HT1080 (cell line): ENCODE measurements around the gene LYZL4. TPM values are rescaled to one million over a fixed set of nuclear protein-coding genes. Genes with fewer than 3 reads are reported as not detected.

ENCODE experiments used
- DNase-seq: peaks from one replicate; pipeline ENCODE4 v3.0.0-alpha.2; 2015; ENCODE audit warnings: low read depth
- total RNA-seq: library from RNA; depleted of rRNA; stranded (reverse); fragments of >200 nt; shearing (Covaris generic); gene quantifications from 2 replicates; pipeline ENCODE4 v1.2.3, GENCODE V29; 2014

Gene LYZL4
- total RNA-seq, 1 experiment from 2014 or later: not detected

DNA sequence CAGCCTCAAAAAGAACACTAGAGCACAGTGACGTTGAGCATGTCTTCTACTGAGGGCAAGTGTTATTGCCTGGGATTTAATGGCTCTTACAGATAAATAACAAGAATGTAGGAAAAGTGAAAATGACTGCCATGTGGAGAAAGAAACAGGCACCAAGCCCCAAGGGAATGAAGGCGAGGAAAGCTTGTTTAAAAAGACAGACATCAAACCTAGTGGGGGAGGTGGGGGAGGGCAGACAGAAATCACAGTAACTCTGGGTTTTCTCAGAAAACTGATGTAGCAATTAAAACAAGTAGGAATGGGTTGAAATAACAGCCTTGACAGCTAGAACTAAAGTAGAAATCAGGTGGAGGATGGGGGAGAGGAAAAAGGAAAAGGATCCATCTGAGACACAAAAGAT, 18.4 kb upstream of the LYZL4 start:
- no peak for DNase-seq

DNA sequence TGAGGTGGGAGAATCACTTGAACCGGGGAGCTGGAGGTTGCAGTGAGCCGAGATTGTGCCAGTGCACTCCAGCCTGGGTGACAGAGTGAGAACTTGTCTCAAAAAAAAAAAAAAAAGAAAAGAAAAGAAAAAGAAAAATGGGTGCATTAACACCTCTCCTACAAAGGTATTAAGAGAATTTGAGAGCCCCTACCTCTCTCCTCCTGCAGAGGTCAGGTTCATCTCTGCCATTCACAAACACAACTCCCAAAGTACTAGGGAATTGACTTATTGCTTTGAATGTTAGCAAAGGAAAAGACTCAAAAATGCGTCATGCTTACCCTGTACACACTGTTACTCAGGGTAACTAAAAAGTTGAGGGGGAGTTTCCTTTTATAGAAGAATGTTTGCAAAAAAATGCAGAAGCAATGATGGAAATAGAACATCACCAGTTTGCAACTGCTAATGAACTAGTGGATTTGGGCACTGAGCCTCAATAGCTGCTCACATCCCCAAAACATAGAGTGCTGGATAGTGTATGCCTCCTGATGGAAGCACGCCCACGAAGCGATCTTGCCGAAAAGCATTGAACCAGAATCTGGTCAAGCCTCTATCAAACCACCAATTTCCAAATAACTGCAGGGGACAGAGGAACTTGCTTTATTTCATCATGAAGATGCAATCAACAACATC, 15.5 kb upstream of the LYZL4 start:
- no peak for DNase-seq

DNA sequence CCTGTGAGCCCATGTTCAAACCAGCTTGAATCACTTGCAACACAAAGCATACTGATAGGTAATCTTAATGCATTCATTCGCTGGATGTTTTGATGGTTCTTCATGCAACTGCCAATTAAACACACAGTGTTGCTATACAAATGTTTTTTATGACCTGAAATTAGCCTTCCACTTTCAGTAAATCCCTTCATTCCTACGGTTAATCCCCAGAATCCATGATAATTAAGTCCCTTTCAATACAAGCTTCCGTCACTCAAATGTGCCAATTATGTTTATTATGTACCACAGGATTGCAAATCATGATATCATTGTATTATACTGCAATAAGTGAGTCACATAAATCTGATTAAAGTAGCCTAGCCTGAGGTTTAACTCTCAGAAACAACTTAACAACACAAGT, 14.5 kb upstream of the LYZL4 start:
- DNase-seq: no peak

DNA sequence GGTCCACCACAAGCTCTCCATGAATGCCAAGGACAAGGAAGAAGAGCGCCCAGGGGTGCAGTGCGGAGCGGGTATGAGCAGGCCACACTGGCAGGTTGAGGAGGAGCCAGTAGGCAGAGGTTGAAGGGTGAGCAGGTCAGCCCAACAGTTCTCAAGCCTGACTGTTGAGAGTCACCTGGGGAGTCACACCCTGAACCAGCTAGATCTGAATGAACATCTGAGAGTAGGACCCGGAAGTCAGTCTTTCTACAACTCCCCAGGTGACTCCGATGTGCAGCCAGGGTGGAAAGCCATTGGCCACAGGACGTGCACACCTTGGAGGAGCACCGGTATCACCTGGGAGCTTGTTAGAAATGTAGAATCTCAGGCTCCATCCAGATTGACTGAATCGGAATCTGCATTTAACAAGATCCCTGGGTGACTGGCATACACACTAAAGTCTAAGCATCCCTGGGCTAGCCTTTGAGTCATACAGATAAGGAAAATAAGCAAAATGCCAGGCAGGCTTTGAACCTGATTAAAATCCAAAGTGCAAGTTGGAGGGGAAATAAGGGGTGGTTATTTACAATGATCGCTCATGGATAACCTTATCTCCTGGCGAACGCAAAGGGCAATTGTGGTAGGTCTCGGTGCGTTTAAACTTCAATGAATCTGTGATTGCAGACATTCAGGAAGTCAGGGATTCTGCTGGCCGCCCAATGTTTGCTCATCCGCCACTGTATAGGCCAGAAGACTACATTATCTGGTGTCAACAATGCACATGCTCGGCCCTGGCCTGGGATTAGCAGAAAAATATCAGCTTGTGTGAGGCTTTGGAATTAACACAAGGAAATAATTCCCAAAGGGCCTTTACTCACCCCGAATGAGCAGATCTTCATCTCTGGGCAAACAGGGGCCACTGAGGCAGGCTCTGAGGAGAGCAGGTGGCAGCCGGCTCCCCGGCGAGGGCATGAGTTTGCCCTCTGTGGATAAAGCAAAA, 11.7 kb upstream of the LYZL4 start:
- no peak for DNase-seq

DNA sequence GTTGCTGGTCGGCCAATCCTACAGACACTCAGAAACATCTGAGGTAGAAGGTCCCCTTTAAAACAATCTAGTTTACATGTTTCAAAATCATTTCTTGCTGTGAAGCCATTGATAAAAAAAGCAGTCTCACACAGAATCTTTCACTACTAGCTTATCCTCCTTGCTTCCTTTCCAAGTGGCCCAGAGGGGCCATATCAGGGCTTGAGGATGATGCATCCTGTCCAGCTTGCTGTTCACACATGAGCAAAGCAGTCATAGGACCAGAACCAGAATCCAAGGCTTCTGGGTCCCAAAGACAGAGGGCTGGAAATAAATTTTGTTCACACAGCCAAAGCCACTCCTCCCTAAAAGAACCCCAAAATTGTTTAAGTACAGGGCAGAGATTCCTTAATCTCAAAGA, 9.2 kb upstream of the LYZL4 start:
- DNase-seq: no peak

DNA sequence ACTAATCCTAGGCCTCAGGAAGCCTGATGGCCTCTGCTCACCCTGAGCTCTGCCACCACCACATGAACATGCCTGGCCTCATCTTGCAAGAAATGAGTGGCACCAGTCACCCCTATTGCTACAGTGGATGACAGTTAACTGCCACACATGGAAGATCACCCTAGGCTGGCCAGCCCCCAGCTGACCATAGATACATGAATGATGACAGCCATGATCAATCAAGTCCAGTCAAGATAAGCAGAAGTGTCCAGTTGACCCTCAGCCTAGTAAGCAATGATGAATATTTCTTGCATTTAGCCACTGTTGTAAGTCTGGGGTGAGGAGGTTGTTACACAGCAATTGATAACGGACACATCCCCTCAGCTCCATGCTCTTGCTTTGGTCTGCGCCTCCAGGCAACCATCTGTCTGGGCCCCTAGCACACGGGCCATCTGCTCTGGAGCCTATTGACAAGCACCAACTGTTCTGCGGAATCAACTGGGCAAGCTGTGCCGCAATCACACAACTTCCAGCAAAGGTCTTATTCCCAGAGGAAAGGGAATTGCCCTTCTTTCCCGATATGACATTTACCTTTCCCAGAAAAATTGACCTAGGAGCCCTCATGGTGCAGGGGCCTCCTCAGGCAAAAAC, 2.2 kb upstream of the LYZL4 start:
- DNase-seq: no peak

DNA sequence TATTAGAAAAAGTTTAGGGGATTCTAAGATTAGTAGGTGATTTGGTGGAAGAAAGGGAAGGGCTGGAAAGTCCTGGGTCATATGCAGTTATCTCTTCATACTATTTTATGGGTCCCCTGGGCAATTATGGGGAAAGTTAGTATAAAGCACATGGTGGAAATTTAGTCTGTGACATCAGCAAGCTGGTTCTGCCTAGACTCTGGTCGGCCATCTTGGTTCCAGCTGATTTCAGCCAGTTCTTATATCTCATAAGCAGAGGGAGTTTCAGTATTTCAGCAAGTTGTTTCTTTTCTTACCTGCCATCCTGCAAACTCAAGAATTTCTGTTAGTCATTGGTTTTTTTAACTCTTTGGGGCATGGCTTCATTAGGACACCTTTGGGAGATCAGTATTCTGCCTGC, 1.0 kb upstream of the LYZL4 start:
- no peak for DNase-seq

DNA sequence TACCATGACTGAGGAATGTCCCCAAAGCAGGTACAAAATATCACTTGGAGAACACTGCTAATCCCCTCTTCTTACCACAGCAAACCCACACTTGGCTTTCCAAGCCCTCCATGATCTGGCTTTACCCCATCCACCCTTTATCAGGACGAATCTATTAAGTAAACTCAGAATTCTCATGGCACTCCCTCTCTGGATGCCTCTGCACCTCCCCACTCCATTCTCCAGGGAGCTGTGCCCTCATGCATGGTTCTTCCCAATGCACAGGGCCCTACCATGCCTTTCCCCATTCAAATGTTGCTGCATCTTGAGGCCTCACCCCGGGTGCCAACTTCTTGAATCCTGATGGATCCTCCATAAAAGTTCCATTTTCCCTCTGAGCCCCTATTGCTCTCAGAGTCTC, 2.3 kb downstream of the LYZL4 start:
- no peak for DNase-seq

DNA sequence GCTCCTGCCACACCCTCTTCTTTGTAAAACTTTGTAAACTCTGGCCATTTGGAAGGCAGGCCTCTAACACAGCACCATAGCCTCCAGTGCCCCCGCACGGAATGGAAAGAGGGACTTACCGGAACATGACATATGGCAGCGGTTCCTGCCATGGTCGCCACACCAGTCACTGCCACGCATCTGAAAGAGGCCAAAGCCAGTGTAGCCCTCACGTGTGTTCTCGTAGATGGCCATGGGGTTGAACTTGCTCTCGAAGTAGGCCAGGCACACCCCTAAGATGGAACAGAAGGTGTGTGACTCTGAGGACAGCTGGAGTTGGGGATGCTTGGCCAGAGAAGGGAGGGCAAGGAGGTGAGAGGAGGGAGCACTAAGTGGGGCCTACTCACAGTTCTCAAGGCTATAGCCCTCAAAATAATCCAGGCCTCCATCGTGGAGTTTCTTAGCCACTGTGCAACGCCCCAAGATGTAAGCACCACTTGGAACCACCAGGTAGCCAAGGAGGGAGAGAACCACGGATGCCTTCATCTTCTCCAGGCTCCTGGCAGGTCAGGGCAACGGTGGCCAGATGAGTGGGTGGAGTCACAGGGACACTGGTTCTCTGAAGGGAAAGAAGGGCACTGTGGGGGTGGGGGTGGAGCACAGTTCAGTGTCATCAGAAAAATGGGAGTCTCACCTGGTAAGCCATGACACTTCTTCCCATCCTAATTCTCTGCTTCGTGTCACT, 3.5 kb downstream of the LYZL4 start:
- DNase-seq: no peak

DNA sequence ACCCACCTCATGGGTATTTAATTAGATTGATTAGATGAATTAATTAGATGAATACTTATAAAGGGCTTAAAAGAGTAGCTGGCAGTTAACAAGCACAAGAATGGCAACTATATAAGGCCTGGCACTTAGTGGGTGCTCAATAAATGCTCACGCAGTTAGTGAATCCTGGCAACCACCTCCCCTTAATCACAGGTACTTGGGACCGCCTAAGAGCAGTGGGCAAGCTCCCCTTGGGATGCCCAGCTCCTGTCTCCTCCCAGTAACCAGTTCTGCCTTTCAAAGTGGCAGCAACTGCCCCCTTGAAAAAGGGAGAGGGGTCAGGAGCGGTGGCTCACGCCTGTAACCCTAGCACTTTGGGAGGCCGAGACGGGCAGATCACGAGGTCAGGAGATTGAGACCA, 4.6 kb downstream of the LYZL4 start:
- no peak for DNase-seq

GRCh38 chr3:42403737-42404136, 6.7 kb downstream of the LYZL4 start:
- peak; percentile 38 for DNase-seq

GRCh38 chr3:42402394-42403096, 7.9 kb downstream of the LYZL4 start:
- DNase-seq: peak; percentile 15

- DNase-seq: no peak
Measured at GRCh38 chr3:42398080-42398479, 12.3 kb downstream of the LYZL4 start.

GRCh38 chr3:42397644-42398043, 12.8 kb downstream of the LYZL4 start:
- DNase-seq: no peak

DNA sequence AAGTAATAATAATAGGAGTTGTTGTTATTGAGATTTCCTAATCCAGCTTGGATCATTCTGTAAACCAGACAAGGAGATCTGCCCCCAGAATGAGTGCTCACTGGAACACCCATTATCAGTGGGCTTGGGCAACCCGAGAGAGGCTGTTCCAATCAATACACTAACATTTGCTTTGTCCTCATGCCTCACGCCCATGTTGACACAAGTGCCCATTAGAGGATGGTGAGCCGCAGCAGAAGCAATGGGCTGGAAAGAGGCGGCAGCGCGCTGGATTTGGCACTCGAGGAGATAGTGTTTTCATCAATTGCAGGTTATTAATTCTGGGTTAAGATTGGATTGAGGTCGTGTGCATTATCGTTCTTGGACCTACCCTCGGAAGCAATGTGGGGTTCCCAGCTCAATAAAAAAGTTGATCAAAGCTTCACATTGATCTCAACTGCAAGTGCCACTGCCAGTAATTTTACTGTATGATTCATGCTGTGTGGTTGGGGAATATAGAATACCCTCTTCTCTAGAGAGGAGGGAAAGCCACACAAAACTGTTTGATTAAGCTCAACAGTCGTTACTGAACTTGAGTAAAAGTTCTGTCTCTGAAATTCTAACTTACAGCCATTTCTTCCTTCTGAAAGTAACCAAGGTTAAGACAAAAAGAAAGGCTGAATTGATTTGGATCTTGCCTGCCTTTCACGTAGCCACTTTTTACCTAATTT, 15.7 kb downstream of the LYZL4 start:
- DNase-seq: no peak

GRCh38 chr3:42387802-42388651, 22.4 kb downstream of the LYZL4 start:
- peak; percentile 69 for DNase-seq

- no peak for DNase-seq
Measured at GRCh38 chr3:42381551-42382082, 28.8 kb downstream of the LYZL4 start.

DNA sequence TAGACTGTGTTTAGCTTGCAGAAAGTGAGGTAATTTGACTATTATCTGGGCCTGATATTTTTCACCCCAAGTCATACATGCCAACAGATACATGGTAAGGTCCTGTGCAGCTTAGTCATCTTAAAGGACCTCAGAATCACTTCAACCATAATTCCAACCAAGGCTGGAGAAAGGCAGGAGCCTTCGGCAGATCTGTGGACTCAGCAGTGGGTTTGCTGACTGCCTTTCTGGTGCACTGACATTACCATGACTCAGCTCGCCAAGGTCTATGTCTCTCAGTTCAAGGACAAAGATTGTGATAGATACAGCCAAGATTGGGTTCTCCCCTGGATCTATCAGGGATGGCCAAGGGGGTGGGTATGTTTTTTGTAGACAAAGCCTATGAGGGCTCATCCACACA, 32.7 kb downstream of the LYZL4 start:
- peak; percentile 37 for DNase-seq

DNA sequence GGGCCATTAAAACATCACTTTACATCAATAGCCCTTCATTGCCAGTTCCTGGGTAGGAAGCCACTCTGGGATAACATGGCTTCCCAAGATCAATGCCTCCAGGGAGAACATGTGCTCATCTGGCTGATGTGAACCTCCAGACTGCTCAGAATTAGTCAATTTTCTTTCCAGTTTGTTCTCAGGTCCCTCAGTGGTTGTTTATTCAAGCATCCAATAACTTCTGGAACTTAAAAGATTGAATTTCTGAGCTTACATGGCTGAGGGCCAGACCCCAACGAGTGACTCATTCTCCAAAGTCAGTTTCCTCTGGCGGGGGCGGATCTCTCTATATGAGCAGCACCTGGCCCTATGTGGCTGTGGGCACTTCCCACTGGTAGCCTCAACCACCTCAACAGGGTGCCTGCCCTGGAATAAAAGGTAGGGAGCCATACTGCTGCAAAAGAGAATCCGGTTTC, 34.0 kb downstream of the LYZL4 start:
- peak; percentile 89 for DNase-seq
